NCI-H2171 (cell line): ENCODE results near the gene ARG2.

ENCODE experiments used
- DNase-seq: peaks from one replicate; lab custom pipeline; 2025; lab: John Stamatoyannopoulos, UW

ARG2 gene

DNA sequence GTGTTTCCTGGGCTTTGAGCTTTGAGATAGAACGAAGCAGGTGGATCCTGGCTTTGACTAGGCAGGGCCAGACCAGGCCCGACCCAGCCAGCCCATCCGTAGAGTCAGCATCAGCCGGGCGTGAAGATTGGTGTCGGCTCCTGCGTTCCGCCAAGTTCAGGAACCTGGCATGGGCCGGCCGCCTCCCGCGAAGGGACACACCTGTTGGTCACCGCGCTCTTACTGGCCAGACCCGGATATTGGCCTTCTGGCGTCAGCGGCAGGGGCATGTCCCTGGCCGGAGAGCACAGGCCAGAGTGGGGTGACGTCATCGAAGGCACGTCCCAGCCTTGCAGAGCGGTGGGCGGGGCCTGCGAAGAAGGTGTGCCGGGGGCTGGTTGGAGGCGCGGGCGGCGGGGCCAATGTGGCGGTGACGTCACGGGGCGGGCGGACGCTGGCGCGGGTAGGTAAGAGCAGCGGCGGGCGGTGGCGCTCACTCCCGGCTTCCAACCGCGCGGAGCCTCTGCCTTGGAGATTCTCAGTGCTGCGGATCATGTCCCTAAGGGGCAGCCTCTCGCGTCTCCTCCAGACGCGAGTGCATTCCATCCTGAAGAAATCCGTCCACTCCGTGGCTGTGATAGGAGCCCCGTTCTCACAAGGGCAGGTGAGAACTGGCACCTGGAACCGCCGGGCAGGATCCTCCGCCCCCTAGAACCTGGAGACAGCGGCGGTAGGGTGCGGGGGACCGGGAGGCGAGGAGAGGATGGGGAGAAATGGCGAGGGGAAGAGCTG is at the start of gene ARG2:
TSS of gene ARG2 (plus strand) at position 475 of the 771 bp plus-strand sequence. CDS start at position 533, 58 bp downstream.
- DNase-seq: peak; percentile 99

DNA sequence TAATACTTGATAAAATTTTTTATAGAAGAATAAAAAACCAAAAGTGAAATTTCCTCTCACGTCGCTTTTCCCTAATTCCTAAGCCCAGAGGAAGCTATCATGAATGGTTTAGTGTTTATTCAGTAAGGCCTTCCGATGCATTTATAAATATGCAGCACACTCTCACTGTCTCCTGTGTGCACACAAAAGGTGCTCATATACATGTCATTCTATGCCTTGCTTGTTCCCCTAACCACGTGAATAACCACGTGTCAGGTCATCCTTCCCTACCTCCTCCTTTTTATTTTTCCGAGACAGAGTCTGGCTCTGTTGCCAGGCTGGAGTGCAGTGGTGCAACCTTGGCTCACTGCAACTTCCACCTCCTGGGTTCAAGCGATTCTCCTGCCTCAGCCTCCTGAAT is 49.3 kb upstream of the ARG2 start:
- no peak for DNase-seq

DNA sequence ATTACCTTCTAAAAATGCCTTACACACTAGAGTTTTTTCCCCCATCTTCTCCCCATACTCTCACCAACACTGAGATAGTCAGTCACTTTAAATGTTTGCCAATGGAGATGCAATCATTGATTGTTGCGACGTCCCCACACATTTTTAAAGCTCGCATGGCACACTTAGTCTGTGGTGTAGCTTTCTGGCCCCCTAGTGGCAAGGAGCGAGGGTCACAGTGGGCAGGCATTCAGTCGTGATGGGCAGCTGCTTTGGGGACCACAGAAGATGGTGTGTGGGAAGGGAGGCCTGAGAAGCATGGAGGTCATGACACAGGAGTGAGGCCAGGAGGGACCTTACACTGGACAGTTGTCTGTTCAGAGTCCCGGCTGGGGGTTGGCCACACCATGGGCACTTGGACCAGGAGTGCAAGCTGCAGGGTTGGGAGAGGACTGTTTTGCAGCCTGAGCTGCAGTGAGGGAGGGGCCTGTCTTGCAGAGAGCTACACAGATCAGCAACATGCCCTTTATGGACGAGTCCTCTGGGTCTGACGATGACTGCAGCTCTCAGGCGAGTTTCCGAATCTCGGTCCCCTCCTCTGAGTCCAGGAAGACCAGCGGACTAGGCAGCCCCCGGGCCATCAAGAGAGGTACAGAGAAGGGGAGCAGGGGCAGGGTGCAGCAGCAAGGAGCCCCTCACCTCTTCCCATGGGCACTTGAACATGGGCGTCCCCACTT is 48.3 kb upstream of the ARG2 start:
- DNase-seq: no peak

DNA sequence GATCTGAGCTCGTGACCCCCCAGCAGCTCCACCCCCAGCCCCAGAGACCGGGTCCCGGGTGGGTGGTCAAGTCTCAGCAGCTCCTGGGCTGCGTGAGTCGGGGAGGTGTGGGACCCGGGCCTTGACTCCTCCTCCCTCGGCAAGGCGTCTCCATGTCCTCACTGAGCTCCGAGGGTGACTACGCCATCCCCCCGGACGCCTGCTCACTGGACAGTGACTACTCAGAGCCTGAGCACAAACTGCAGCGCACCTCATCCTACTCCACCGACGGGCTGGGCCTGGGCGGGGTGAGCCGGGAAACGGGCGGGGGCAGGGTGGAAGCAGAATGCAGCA is 47.8 kb upstream of the ARG2 start:
- DNase-seq: no peak

DNA sequence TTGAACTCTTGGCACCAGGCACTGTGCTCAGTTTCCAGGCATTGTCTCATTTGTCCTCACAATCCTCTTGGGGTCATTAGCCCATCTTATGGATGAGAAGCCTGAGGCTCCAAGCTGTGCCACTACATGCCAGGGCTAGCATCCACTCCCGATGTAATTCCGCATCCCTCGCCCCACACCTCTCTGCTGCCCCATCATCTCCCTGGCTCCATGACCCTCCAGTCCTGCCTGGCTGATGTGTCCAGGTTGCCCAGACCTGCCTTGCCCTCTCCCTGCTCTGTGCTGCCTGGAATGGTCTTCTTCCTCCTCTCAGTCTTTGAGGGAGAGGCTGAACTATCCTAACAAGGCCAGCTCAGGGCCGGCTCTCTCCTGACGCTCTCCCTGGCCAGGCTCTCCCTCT is 47.1 kb upstream of the ARG2 start:
- DNase-seq: no peak

DNA sequence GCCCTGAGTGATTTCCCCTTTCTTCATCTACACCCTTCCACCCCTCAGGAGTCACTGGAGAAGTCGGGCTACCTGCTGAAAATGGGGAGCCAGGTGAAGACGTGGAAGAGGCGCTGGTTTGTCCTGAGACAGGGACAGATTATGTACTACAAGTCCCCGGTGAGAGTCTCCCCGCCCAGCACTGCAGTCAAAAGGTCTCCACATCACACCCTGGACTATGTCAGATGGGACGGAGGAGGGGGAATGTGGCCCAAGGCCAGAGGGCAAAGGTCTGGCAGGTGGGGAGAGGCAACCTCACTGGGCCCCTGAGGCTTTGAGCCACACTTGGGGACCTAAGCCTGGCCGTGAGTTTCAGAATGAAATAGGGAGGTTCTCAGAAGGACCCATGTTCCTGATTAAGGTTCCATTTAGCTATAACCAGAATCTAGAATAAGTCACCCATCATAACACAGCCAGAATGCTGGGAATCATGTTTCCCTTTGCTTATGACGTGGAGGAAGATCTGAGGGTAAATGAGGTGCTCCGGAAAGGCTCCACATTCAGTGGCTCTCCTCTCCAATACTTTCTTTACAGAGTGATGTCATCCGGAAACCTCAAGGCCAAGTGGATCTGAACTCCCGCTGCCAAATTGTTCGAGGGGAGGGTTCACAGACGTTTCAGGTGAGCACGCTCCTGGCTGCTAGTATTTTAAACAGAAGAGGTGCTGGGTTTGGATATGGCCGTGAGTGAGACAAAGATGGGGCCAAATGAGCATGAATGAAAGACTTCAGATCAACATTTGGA is 46.3 kb upstream of the ARG2 start:
- DNase-seq: no peak

DNA sequence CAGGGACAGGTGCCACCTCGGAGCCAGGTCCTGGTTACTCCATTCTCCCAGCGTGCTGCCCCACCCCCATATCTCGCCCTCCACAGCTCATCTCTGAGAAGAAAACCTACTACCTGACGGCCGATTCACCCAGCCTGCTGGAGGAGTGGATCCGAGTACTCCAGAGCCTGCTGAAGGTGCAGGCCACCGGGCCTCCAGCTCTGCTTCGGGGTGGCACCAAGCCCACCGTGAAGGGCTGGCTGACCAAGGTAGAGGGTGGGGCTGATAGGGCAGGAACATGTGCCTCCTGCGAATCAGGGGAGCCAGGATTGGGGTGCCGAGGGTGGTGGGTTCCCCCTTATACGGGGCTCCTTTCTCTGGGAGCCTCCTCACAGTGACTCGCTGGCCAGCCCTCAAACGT is 45.6 kb upstream of the ARG2 start:
- no peak for DNase-seq

DNA sequence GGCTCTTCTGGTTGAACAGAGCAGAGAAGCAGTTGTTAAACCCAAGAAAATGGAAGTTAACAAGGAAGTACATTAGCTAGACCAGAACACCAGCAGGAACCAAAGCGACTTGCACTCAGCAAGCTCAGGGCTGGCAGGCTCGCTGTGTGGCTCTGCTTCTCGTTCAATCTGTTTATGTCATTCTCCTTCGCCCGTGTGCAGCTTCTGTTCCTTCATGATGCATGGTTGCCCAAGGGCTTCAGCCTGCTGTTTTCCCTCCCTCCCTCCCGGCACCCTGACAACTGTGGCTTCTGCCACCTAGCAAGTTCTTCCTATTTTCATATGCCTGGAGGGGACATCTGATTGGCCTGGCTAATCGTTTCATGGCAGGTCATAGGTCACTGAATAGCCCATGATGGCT is 44.9 kb upstream of the ARG2 start:
- DNase-seq: no peak

DNA sequence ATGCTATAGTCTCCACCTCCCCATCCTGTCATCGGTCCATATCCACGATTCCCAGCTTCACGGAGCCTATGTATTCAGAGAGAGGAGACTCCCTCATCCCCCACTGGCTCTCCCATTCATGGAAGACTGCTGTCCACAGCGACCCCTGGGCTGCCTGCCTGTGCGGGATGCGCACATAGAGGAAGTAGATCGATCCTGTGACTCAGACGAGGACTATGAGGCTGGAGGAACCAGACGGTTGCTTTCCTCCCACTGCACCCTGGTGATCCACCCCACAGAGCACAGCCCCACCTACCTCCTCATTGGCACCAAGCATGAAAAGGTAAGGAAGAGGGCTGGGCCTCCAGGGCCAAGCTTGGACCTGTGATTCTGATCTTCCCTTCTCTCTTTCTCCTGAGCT is 44.0 kb upstream of the ARG2 start:
- no peak for DNase-seq

DNA sequence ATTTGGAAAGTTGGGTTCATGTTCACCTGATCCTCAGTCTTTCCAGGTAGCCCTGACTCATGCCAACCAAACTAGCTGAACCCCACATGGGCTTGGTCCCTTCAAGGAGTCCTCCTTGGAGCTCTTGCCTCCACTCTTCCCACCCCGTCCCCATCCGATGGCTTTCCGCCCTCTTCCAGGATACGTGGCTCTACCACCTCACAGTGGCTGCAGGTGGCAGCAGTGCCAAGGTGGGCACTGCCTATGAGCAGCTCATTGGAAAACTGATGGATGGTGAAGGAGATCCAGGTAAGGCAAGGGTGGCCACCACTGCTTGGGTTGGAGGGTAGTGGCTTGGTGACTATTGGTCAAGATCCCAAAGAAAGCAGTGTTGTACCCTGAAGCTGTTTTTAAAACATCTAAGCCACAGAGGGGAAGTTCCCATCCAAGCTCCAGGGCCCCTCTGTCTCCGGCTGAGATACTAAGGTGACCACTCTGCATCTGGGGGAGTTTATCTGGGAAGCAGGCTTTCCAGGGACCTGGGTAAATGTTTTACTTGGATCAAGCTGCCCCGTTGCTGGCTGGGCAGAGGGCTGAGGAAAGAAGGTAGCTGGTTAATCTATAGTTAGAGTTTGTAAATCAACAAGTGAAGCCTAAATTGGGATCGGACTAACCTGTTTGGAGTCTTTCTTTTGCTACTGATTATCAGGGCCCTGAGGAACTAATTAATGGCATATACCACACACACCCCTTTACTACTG is 43.3 kb upstream of the ARG2 start:
- DNase-seq: no peak

DNA sequence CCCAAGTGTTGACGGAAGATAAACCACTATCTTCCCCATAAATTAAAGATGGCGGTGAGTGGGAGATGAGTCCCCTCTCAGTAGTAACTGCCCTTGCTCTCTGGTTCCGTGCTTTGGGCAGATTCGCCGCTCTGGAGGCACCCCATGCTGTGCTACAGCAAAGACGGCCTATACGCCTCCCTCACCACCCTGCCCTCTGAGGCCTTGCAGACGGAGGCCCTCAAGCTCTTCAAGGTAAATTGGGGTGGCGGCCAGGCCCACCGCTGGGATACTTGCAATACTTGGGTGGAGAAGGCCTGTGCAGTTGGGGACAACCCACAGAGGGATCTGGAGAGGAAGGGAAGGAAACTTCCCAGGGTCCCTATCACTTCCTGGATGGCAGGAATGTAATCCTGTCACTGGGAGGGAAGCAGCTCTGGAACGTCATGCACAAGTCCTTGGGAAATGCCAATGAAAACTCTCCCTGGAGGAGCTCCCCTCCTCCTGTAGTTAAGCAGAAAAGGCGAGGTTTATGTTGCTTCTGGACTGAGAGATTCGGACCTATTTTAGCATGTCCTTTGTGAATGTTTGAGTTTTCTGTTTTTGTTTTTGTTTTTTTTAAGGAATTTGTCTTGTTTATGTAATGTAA is 42.4 kb upstream of the ARG2 start:
- no peak for DNase-seq

DNA sequence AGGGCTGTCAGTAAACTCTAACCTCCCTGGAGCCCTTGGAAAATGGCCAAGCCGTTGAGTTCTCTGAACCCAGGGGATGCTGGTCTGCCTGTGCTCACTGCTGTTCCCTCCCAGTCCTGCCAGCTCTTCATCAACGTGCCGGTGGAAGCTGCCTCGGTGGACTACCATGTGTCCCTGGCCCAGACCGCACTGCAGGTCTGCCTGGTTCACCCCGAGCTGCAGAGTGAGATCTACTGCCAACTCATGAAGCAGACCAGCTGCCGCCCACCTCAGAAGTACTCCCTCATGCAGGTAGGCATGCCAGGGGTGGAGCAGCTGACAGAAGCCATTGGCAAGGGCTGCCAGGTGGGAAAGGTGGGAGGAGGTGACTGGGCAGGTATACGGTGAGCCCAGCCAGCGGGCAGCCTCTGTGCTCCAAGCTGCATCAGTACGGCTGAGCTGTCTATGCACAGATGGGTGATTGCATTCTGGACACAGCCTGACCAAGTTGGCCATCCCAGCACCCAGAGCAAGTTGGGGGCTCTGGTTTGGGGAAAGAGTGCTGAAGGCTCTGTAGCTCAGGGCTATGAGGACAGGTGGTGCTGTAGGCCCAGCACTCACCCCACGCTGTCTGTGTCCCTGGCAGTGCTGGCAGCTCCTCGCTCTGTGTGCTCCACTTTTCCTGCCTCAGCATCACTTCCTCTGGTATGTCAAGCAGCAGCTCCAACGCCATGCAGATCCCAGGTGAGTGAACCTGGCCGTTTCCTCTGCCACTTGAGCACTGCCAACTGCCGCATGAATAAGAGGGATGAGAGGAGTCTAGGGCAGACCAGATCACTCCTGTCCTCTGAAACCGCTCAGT is 41.6 kb upstream of the ARG2 start:
- no peak for DNase-seq

DNA sequence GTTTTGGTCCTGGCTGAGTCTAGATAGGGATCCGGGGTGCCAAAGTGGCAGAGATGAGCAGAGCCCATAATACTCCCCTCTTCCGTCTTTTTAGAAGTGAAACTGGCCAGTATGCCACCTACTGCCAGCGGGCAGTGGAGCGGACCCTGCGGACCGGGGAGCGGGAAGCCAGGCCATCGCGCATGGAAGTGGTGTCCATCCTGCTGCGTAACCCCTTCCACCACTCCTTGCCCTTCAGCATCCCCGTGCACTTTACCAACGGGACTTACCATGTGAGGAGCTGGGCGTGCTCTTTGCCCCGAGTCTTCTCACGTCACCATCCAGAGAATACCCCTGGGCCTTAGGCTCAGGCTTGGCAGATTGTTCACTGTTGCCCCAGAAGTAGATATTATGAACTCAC is 40.7 kb upstream of the ARG2 start:
- DNase-seq: no peak

DNA sequence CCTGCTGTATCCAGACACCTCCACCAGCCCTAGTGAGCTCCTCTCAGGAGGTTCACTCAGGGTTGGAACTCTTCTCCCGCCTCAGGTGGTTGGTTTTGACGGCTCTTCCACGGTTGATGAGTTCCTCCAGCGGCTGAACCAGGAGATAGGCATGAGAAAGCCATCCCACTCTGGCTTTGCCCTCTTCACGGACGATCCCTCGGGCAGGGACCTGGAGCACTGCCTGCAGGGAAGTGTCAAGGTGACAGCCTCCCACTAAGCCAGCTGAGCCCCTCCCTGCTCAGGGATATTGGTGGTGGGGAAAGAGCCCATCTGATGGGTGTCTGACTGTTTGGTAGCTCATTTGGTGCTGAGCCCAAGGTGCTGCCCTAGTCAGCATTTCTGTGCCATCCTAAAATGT is 40.1 kb upstream of the ARG2 start:
- DNase-seq: no peak

DNA sequence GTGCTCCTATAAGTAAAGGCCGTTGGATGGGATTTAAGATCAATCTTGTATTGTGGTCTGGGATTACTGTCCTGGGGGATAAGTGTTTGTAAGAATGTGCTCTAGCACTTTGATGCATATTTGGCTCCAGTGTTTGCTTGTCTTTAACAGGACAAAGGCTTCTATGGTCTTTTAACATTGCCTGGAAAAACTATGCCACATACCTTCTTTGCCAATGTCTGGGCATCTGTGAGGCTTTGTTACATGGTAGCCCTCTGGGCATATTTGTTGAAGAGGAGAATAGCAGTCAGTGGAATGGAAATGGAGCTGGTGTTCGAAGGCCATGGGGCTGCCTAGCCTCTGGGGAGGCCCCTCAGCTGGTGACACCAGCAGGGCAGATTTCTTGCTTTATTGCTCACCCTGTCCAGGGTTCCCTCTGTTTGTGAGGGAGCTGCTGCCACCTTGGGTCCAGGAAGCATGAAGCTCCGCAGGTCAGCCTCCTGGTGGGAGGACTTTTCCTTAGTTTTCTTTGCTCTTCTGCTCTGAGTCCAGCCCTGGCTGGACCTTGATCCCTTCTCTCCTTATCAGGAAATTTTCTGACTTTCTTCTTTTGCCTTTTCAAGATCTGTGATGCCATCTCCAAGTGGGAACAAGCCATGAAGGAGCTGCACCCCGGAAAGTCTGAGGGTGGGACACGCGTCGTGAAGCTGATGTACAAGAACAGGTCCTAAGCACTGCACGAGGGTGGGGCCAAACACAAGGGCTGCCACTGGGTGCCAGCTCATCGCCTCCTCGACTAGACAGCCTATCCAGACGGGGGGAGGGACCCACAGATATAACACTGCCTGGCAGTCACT is 39.2 kb upstream of the ARG2 start:
- DNase-seq: no peak

DNA sequence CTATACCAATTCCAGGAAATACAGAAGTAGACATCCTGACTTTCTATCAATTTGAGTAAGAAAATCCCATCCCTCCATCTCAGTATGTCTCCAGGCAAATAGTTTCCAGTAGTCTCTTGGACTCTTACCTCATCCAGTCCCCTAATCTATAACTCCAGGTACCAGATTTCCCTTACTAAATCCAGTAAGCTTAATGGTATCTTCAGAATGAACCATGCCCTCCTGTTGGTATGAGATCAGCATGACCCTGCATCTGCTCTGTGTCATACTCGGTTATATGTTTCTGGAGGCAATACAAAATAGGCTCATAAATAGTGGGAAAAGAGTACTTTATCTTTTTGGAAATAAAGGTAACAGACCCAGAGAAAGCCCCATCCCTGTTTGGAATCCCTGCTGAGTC is 38.1 kb upstream of the ARG2 start:
- DNase-seq: no peak

DNA sequence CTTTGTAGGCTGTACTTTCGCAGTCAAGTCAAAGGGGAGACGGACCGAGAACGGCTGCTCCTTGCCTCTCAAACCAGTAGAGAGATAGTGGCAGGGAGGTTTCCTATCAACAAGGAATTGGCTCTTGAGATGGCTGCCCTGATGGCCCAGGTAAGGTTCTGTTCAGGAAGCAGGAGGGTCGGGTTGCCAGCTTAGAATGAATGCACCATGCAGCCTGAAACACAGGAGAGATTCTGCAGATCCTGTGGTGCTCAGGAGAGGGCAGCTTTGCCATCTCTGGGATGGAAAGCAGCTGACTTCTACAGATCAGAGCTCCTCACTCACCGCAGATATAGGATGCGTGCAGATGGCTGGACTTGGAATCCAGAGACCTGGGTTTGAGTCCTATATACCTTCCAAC is 37.7 kb upstream of the ARG2 start:
- no peak for DNase-seq

DNA sequence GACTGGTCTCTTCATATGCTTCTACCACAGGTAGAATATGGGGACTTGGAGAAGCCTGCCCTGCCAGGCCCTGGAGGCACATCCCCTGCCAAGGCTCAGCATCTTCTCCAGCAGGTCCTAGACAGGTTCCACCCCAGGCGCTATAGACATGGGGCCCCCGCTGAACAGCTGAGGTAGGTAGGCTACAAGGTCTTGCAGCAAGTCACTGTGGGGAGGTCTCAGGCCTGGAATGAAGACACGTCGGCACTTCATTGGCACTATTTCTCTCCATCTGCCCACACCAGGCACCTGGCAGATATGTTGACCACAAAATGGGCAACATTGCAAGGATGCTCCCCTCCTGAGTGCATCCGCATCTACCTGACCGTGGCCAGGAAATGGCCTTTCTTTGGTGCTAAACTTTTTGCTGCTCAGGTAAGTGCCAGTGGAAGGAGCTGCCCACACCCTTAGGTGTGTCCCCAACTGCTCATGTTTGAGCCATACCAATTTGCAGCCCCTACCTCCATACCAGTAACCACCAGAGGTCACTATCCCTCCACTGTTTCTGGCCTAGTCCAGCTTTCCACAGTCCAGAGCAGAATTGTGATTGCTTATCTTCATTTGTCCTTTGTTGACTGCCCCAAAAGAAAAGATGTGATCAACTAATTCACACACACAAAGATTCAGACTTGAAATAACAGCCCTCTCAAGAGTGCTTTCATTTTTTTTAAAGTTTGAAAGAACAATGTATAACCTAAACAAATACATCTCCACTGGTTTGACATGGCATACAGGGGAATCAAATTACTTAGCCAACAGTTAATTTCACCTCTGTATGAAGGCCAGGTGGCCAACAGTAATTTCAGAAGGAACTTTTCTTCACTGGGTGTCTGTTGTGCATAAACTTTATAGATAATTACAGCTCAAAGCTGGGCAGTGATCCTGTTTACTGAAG is 35.7 kb upstream of the ARG2 start:
- peak; percentile 40 for DNase-seq

DNA sequence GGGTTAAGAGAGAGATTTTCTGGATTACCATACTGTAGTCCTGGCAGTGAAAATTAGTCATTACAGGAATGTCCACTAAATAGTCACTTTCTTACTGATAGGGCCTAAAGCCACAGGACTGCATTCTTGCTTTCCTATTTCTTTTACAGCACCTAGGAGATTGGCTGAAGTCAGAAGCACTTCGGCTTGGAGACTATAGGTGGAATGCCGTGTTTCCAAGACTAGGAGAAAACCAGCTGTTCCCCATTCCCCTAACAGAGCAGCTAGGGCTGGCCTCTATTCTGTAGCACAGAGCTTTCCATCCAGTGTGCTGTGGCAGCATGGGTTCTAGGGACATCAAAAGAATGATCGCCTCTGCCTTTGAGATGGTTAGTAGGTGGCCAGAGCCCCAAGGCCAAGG is 34.7 kb upstream of the ARG2 start:
- no peak for DNase-seq
